Hematopoietic multipotent progenitor cell treated with erythropoietin and hydrocortisone succinate and interleukin-3 and kit ligand, for 17 days (in vitro differentiated cells): ENCODE data around the gene RIT1.
A peak's percentile ranks its signal among the peaks of the same experiment; 100 is the strongest.
"Not testable (repeated sequence)": the region's sequence is repeated elsewhere in the genome, so short reads cannot be mapped to it uniquely, and the experiment has no call there.

Experiments used
- DNase-seq: peaks from one replicate; pipeline ENCODE4 v3.0.0-alpha.2; 2015; ENCODE audit warnings: low spot score

The RIT1 gene

GRCh38 chr1:155933591-155934096, 22.5 kb upstream of the RIT1 start:
- DNase-seq, result peak; percentile 28

DNA sequence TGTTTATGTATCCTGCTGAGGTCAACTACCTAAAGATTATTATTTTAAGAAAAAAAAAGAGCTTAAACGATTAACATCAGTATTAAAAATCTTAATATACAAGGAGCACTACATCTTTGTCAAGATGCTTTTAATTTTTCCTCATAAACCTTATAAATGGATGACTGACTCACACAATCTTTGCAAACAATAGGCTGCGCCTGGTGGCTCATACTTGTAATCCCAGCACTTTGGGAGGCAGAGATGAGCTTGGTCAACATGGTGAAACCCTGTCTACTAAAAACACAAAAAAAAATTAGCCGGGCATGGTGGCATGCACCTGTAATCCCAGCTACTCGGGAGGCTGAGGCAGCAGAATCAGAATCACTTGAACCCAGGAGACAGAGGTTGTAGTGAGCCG, 21.3 kb upstream of the RIT1 start:
- DNase-seq, result no peak

GRCh38 chr1:155932081-155932480, 20.9 kb upstream of the RIT1 start:
- DNase-seq, result no peak

GRCh38 chr1:155931332-155932038, 20.3 kb upstream of the RIT1 start:
- no peak for DNase-seq

- DNase-seq, result not testable (repeated sequence)
These were observed 19.6 kb upstream of the RIT1 start for GRCh38 chr1:155930725-155931124.

GRCh38 chr1:155929057-155929456, 17.9 kb upstream of the RIT1 start:
- DNase-seq, result peak; percentile 76

GRCh38 chr1:155925506-155925905, 14.4 kb upstream of the RIT1 start:
- no peak for DNase-seq

- no peak for DNase-seq
These were observed 9.6 kb upstream of the RIT1 start for GRCh38 chr1:155920717-155921116.

GRCh38 chr1:155919801-155920200, 8.7 kb upstream of the RIT1 start:
- DNase-seq, result no peak

- DNase-seq, result no peak
These were observed 7.5 kb upstream of the RIT1 start for GRCh38 chr1:155918660-155919059.

- no peak for DNase-seq
These were observed 3.0 kb upstream of the RIT1 start for GRCh38 chr1:155913969-155914757.

- DNase-seq, result no peak
These were observed 947 bp upstream of the RIT1 start for GRCh38 chr1:155912056-155912536.

DNA sequence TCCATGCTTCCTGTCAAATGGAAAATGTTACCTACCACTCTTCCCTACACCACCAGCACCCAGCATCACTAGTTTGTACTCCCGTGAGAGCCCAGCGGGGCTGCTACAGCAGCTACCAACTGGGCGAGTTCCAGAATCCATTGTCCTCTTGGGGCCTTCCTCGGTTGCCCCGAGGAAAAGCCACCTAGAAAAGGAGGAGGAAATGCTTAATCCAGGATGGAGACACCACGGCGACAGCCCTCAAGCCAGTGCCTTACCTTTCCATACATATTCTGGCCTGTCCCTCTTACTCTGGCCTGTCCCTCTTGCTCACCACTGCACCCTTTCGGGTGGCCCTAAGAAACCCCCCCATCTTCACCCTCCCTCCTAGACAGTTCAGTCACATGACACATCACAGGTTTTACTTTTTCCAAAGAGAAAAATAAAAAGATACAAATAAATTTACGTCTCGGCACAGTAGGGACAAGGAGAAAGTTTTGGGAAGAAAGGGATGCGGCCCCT, 478 bp downstream of the RIT1 start:
- peak; percentile 74 for DNase-seq

GRCh38 chr1:155909894-155910293, 1.3 kb downstream of the RIT1 start:
- DNase-seq, result peak; percentile 80

GRCh38 chr1:155904261-155904660, 6.9 kb downstream of the RIT1 start:
- no peak for DNase-seq

- peak; percentile 38 for DNase-seq
These were observed 11.0 kb downstream of the RIT1 start for GRCh38 chr1:155900161-155900560.

DNA sequence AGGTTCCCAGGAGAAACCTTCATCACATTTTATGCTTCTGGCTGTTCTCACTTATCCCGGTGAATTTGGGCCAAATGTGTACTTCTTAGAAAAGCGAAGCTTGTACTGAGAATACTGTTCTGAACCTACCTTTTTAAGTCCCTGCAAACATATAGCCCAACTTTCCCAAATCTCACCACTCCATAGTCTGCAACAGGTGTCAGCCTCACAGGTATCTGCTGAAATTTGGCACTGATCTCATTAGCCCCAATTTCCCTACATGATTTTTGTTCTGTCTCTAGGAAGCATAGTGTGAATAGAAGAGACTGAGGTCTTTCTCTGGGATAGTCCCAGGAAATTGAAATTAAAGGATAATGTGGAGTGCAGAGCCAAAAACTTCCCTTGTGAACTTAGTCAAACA, 11.5 kb downstream of the RIT1 start:
- no peak for DNase-seq

GRCh38 chr1:155898888-155899287, 12.3 kb downstream of the RIT1 start:
- no peak for DNase-seq

GRCh38 chr1:155897746-155898145, 13.4 kb downstream of the RIT1 start:
- DNase-seq, result no peak

GRCh38 chr1:155896476-155896875, 14.7 kb downstream of the RIT1 start:
- not testable (repeated sequence) for DNase-seq

DNA sequence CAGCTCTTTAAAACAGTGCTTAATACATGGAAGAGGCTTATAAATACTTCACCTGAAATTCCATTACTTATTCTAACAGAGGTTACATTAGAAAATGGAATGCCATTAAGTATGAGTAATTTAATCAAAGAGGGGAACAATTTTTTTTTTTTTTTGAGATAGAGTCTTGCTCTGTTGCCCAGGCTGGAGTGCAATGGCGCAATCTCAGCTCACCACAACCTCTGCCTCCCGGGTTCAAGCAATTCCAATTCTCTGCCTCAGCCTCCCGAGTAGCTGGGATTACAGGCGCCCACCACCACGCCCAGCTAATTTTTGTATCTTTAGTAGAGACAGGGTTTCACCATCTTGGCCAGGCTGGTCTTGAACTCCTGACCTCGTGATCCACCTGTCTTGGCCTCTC, 15.5 kb downstream of the RIT1 start:
- not testable (repeated sequence) for DNase-seq

GRCh38 chr1:155893389-155894142, 17.6 kb downstream of the RIT1 start:
- DNase-seq, result no peak
